Measurements from ENCODE around the gene CRHBP.

CRHBP gene

DNA sequence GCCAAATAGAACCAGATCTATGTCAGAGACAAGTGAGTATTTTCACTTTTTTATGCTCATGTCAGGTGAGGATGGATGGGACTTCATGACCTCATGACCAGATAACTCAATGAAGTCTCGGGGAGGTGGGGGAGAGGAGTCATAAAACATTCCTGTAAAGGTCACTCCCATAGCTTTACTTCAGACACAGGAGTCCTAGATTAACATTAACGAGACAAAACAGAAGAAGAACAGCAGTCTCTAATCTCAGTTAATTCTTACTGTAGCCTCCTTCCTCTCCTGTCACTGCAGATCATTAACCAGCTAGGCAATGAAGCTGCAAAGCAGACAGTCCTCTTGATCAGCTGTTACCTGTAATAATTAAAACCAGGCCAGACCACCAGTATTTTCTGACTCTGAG, 11.2 kb downstream of the CRHBP start:
- no peak for ATAC-seq
- TF ChIP-seq SNAI2 (CRISPR knock-in tag; IDR thresholded peaks at IDR 0.05) (no peak), ZNF8 (CRISPR knock-in tag; IDR thresholded peaks at IDR 0.05) (no peak), ZNF565 (CRISPR knock-in tag; conservative IDR thresholded peaks at IDR 0.05; ENCODE audit: low read depth) (no peak), TOX (CRISPR knock-in tag; IDR thresholded peaks at IDR 0.05; ENCODE audit: borderline replicate concordance) (no peak), PATZ1 (CRISPR knock-in tag; IDR thresholded peaks at IDR 0.05; ENCODE audit: borderline replicate concordance) (no peak), GLIS3 (CRISPR knock-in tag; IDR thresholded peaks at IDR 0.05) (no peak), OSR1 (CRISPR knock-in tag; IDR thresholded peaks at IDR 0.05) (no peak), CSRNP3 (CRISPR knock-in tag; IDR thresholded peaks at IDR 0.05) (no peak), ESRRG (CRISPR knock-in tag; IDR thresholded peaks at IDR 0.05) (no peak), TCF4 (CRISPR knock-in tag; IDR thresholded peaks at IDR 0.05; ENCODE audit: borderline replicate concordance) (no peak), ARNTL (CRISPR knock-in tag; IDR thresholded peaks at IDR 0.05; ENCODE audit: borderline replicate concordance, low read depth) (no peak), CSDC2 (CRISPR knock-in tag; IDR thresholded peaks at IDR 0.05) (no peak), ISL1 (CRISPR knock-in tag; IDR thresholded peaks at IDR 0.05) (no peak), ZFP3 (CRISPR knock-in tag; IDR thresholded peaks at IDR 0.05) (no peak), PPARA (CRISPR knock-in tag; IDR thresholded peaks at IDR 0.05; ENCODE audit: borderline replicate concordance) (no peak), ZFP30 (CRISPR knock-in tag; IDR thresholded peaks at IDR 0.05) (no peak)
- TF ChIP-seq, protein P1, sequence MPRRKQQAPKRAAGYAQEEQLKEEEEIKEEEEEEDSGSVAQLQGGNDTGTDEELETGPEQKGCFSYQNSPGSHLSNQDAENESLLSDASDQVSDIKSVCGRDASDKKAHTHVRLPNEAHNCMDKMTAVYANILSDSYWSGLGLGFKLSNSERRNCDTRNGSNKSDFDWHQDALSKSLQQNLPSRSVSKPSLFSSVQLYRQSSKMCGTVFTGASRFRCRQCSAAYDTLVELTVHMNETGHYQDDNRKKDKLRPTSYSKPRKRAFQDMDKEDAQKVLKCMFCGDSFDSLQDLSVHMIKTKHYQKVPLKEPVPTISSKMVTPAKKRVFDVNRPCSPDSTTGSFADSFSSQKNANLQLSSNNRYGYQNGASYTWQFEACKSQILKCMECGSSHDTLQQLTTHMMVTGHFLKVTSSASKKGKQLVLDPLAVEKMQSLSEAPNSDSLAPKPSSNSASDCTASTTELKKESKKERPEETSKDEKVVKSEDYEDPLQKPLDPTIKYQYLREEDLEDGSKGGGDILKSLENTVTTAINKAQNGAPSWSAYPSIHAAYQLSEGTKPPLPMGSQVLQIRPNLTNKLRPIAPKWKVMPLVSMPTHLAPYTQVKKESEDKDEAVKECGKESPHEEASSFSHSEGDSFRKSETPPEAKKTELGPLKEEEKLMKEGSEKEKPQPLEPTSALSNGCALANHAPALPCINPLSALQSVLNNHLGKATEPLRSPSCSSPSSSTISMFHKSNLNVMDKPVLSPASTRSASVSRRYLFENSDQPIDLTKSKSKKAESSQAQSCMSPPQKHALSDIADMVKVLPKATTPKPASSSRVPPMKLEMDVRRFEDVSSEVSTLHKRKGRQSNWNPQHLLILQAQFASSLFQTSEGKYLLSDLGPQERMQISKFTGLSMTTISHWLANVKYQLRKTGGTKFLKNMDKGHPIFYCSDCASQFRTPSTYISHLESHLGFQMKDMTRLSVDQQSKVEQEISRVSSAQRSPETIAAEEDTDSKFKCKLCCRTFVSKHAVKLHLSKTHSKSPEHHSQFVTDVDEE (CRISPR knock-in tag; IDR thresholded peaks at IDR 0.05): no peak
- TF ChIP-seq, protein P2, sequence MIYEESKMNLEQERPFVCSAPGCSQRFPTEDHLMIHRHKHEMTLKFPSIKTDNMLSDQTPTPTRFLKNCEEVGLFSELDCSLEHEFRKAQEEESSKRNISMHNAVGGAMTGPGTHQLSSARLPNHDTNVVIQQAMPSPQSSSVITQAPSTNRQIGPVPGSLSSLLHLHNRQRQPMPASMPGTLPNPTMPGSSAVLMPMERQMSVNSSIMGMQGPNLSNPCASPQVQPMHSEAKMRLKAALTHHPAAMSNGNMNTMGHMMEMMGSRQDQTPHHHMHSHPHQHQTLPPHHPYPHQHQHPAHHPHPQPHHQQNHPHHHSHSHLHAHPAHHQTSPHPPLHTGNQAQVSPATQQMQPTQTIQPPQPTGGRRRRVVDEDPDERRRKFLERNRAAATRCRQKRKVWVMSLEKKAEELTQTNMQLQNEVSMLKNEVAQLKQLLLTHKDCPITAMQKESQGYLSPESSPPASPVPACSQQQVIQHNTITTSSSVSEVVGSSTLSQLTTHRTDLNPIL (CRISPR knock-in tag; IDR thresholded peaks at IDR 0.05; ENCODE audit: low read depth): no peak

DNA sequence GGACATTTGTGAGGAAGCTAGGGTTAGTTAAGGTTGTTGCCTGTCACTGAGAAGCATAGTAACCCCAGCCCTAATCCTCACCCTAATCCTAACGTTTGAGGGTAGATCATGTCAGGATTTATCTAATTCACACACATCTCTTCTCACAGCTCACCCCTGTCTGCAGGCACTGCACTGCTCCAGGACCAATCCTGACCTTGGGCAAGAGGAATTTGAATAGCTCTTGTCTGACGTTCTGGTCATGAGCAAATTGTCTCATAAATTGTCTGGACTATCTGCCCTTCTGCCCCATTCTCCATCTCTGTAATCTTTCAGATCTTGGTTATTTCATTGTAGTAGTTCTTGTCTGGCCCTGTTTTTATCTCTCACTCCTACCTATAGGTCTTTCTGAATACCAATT, 18.7 kb downstream of the CRHBP start:
- TF ChIP-seq ZNF565 (CRISPR knock-in tag; conservative IDR thresholded peaks at IDR 0.05; ENCODE audit: low read depth) (no peak), SNAI2 (CRISPR knock-in tag; IDR thresholded peaks at IDR 0.05) (no peak), BACH2 (CRISPR knock-in tag; IDR thresholded peaks at IDR 0.05; ENCODE audit: borderline replicate concordance) (no peak), ZFP30 (CRISPR knock-in tag; IDR thresholded peaks at IDR 0.05) (no peak), OSR1 (CRISPR knock-in tag; IDR thresholded peaks at IDR 0.05) (no peak), TCF4 (CRISPR knock-in tag; IDR thresholded peaks at IDR 0.05; ENCODE audit: borderline replicate concordance) (no peak), PPARA (CRISPR knock-in tag; IDR thresholded peaks at IDR 0.05; ENCODE audit: borderline replicate concordance) (no peak), CSRNP3 (CRISPR knock-in tag; IDR thresholded peaks at IDR 0.05) (no peak), ISL1 (CRISPR knock-in tag; IDR thresholded peaks at IDR 0.05) (no peak), ESRRG (CRISPR knock-in tag; IDR thresholded peaks at IDR 0.05) (no peak)
- TF ChIP-seq, protein P3, sequence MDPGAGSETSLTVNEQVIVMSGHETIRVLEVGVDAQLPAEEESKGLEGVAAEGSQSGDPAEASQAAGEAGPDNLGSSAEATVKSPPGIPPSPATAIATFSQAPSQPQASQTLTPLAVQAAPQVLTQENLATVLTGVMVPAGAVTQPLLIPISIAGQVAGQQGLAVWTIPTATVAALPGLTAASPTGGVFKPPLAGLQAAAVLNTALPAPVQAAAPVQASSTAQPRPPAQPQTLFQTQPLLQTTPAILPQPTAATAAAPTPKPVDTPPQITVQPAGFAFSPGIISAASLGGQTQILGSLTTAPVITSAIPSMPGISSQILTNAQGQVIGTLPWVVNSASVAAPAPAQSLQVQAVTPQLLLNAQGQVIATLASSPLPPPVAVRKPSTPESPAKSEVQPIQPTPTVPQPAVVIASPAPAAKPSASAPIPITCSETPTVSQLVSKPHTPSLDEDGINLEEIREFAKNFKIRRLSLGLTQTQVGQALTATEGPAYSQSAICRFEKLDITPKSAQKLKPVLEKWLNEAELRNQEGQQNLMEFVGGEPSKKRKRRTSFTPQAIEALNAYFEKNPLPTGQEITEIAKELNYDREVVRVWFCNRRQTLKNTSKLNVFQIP (CRISPR knock-in tag; IDR thresholded peaks at IDR 0.05; ENCODE audit: borderline replicate concordance, low read depth): no peak
- TF ChIP-seq, protein P2 (CRISPR knock-in tag; IDR thresholded peaks at IDR 0.05; ENCODE audit: low read depth): no peak
- no peak for ATAC-seq

Measured in SK-N-SH treated with all-trans-retinoic acid at 6 μM for 48 hours (cell line).